Type B pancreatic cell (in vitro differentiated cells): ENCODE results near the gene ATOX1. TPM values are rescaled to one million over a fixed set of nuclear protein-coding genes. Genes with fewer than 3 reads are reported as not detected.
A peak's percentile ranks its signal among the peaks of the same experiment; 100 is the strongest.
"Not testable (repeated sequence)": the region's sequence is repeated elsewhere in the genome, so short reads cannot be mapped to it uniquely, and the experiment has no call there.

Experiments
- DNase-seq: peaks from one replicate; pipeline ENCODE4 v3.0.0; 2021; ENCODE audit warnings: mixed read lengths; ENCODE audit not compliant: unreplicated experiment; ENCODE audit errors: extremely low spot score
- H3K27ac Mint-ChIP-seq: 2 replicates; pipeline ENCODE4 v1.8.0; 2021; ENCODE audit warnings: mild to moderate bottlenecking, mixed read lengths
- H3K27me3 Mint-ChIP-seq: 2 replicates; pipeline ENCODE4 v1.8.0; 2021; ENCODE audit warnings: mixed read lengths
- H3K36me3 Mint-ChIP-seq: 2 replicates; pipeline ENCODE4 v1.8.0; 2021; ENCODE audit warnings: mixed read lengths
- H3K4me1 Mint-ChIP-seq: one replicate; pipeline ENCODE4 v1.8.0; 2021; ENCODE audit warnings: mixed read lengths; ENCODE audit not compliant: unreplicated experiment
- H3K4me3 Mint-ChIP-seq: 2 replicates; pipeline ENCODE4 v1.8.0; 2021; ENCODE audit warnings: mild to moderate bottlenecking, mixed read lengths
- H3K9me3 Mint-ChIP-seq: 2 replicates; pipeline ENCODE4 v1.8.0; 2021; ENCODE audit warnings: mixed read lengths
- CTCF ChIP-seq: fragments of 200-600 bp; sonication (generic); conservative IDR thresholded peaks from 2 replicates; pipeline ENCODE4 v1.5.0; 2021; ENCODE audit warnings: antibody characterized with exemption, mild to moderate bottlenecking
- total RNA-seq: library from RNA; stranded (reverse); gene quantifications from 2 replicates; pipeline ENCODE4 v1.2.1, GENCODE V29; 2021; ENCODE audit warnings: low replicate concordance

The ATOX1 gene
- total RNA-seq, 1 donor from 2014 or later: 81.0 TPM

DNA sequence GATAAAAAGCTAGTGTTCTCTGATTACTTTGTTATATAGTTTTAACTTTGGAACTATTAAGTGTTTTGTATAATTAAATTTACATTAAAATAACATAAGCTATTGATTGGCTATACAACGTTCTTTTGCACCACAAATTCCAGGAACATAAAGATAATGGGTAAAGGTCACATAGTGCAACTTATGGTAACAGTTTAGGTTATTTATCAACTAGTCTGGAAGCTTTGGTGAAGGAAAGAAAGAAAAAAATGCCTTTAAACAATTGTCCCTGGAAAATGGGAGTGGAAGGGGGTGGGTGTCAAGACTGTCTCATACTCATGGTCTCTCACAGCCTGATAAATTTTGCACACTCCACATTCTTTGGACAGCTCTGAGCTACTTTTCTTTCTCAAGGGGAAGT is 54.7 kb downstream of the ATOX1 start:
- Mint-ChIP-seq H3K27ac (peak overlapping the region; percentile 37), H3K36me3 (no peaks in the 10 kb centered on the region), H3K9me3 (no peaks in the 10 kb centered on the region), H3K4me3 (no peak overlapping the region), H3K27me3 (no peaks in the 10 kb centered on the region), H3K4me1 (peaks cover 11% of the 10 kb centered on the region)
- DNase-seq: no peak
- no peak for TF ChIP-seq CTCF

DNA sequence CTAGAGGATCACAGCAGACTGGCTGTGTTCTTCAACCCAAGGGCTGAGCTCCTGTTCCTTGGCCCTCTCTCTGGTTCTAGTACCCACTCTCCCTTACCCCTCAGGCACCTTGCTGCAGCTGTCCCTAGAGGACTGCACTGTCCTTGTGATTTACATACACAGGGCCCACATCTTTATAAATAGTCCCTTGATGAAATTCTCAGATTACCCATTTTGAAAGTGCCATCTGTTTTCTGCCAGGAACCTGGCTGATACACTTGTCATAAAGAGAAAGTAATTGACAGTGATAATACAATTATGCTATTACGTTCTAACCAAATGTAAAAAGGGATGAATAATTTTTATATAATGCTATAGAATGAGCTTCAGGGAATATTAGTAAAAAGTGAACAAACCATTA is 55.2 kb downstream of the ATOX1 start:
- H3K9me3 Mint-ChIP-seq: no peaks in the 10 kb centered on the region
- H3K4me1 Mint-ChIP-seq: peaks cover 13% of the 10 kb centered on the region
- no peaks in the 10 kb centered on the region for H3K36me3 Mint-ChIP-seq
- H3K4me3 Mint-ChIP-seq: no peak overlapping the region
- no peaks in the 10 kb centered on the region for H3K27me3 Mint-ChIP-seq
- no peak for DNase-seq
- no peak overlapping the region for H3K27ac Mint-ChIP-seq
- no peak for TF ChIP-seq CTCF

DNA sequence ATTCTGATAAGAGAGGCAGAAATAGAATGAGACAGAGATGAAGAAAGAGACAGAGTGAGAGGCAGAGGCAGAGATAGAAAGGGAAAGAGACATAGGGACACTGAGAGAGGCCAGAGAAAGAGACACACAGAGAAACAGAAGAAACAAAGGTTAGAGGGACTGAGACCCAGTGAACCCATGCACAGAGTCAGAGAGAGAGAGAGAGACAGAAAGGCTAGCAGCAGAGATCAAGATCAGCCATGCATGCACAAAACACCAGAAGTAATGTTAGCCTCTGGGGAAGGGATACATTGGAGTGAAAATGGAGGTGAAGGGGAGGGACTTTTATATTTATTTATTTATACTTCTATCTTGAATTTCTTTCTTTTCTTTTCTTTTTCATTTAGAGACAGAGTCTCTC is 57.6 kb downstream of the ATOX1 start:
- Mint-ChIP-seq H3K9me3 (no peaks in the 10 kb centered on the region), H3K27me3 (peaks cover 4% of the 10 kb centered on the region), H3K4me1 (peaks cover 20% of the 10 kb centered on the region), H3K4me3 (no peak overlapping the region), H3K27ac (no peak overlapping the region), H3K36me3 (no peaks in the 10 kb centered on the region)
- TF ChIP-seq CTCF: no peak
- no peak for DNase-seq

DNA sequence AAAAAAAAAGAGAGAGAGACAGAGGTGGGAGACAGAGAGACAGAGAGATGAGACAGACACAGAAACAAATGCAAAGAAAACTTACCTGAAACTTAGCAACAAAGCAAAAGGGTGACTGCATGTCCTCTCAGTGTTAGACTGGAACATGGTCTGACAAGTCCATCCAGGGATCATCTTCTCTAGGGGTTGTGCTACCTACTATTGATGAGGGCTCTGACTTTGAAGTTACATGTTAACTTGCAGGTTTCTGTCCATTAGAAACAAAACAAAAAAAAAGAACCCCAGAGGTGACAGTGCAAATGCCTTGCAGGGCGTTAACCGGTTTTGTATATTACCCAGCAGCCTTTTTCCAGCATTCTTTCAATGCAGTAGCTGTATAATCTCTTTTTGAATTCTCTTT is 58.1 kb downstream of the ATOX1 start:
- H3K4me1 Mint-ChIP-seq: peaks cover 20% of the 10 kb centered on the region
- H3K36me3 Mint-ChIP-seq: no peaks in the 10 kb centered on the region
- TF ChIP-seq CTCF: no peak
- H3K27ac Mint-ChIP-seq: no peak overlapping the region
- H3K9me3 Mint-ChIP-seq: no peaks in the 10 kb centered on the region
- DNase-seq: no peak
- no peak overlapping the region for H3K4me3 Mint-ChIP-seq
- H3K27me3 Mint-ChIP-seq: peaks cover 4% of the 10 kb centered on the region

- DNase-seq: peak; percentile 73
- TF ChIP-seq CTCF: no peak
- peaks cover 4% of the 10 kb centered on the region for H3K27me3 Mint-ChIP-seq
Measured at GRCh38 chr5:151699071-151699901, 59.1 kb downstream of the ATOX1 start.

DNA sequence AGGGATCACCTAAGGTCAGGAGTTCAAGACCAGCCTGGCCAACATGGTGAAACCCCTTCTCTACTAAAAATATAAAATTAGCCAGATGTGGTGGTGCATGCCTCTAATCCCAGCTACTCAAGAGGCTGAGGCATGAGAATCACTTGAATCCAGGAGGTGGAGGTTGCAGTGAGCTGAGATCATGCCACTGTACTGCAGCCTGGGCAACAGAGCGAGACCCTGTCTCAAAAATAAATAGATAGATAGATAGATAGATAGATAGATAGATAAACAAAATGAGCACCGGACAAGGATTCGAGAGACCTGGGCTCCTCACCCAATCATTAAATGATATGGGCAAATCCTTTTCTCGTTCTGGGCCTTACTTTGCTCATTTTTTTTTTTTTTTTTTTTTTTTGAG is 60.4 kb downstream of the ATOX1 start:
- not testable (repeated sequence) for H3K36me3 Mint-ChIP-seq, H3K27me3 Mint-ChIP-seq, DNase-seq, H3K27ac Mint-ChIP-seq, H3K9me3 Mint-ChIP-seq, H3K4me3 Mint-ChIP-seq
- H3K4me1 Mint-ChIP-seq: peaks cover 24% of the 10 kb centered on the region

More at GRCh38 chr5:151699071-151699901, 59.1 kb downstream of the ATOX1 start:
- peaks cover 20% of the 10 kb centered on the region for H3K4me1 Mint-ChIP-seq
- H3K27ac Mint-ChIP-seq: peak overlapping the region; percentile 86
- H3K9me3 Mint-ChIP-seq: no peaks in the 10 kb centered on the region
- H3K36me3 Mint-ChIP-seq: no peaks in the 10 kb centered on the region
- H3K4me3 Mint-ChIP-seq: peak overlapping the region; percentile 48
